Peyer's patch (tissue), 4 donors: ENCODE data around the gene UGT2B15.

ENCODE experiments used
- CTCF ChIP-seq, 6 experiments: fragments of 450-650 bp in 4 of 6; fragments of 200-600 bp in 2 of 6; sonication (generic) in 1 of 6; IDR thresholded peaks; one replicate each; pipeline ENCODE4 v1.5.1; 2017 to 2019; ENCODE audit warnings: antibody characterized with exemption in 6 of 6, mild to moderate bottlenecking in 3 of 6, moderate library complexity in 1 of 6
- POLR2A ChIP-seq, 2 donors: fragments of 450-650 bp; IDR thresholded peaks; one replicate each; pipeline ENCODE4 v1.5.1; 2017; ENCODE audit warnings: antibody characterized with exemption in 2 of 2, mild to moderate bottlenecking in 2 of 2, moderate library complexity in 2 of 2

DNA sequence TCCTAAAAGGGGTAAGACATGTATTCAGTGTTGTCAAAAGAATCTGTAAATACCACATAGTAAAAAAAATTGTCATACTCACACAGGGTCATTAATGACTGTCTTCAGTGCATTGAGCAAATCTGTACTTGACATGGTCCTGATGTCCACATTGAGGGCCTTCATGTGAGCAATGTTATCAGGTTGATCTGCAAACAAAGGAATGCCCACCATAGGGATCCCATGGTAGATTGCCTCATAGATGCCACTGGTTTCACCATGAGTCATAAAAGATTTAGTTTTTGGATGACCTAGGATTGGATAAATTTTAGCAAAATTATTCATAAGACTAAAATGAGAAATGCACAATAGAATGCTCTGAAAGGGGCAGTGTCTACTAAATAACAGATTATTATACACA, 38.1 kb upstream of the UGT2B15 start:
- TF ChIP-seq CTCF (IDR thresholded peaks at IDR 0.05), result no peak
- no peak for TF ChIP-seq POLR2A (IDR thresholded peaks at IDR 0.05)
